HAP-1 (cell line): ENCODE data around the gene TMPRSS3.
A peak's percentile ranks its signal among the peaks of the same experiment; 100 is the strongest.

Source experiments
- DNase-seq, 2 experiments: peaks; one replicate each; pipeline ENCODE4 v3.0.0-alpha.2; 2016 to 2020; ENCODE audit warnings: low spot score in 2 of 2
- H3K27me3 ChIP-seq: fragments of 250-450 bp; sonication (Bioruptor Pico); 2 replicates; pipeline ENCODE4 v1.5.1; 2020; ENCODE audit warnings: low read depth, mild to moderate bottlenecking, moderate library complexity
- H3K36me3 ChIP-seq: fragments of 250-450 bp; sonication (Bioruptor Pico); replicated peaks from 2 replicates; pipeline ENCODE4 v1.5.1; 2020; ENCODE audit warnings: mild to moderate bottlenecking
- H3K4me1 ChIP-seq: fragments of 250-450 bp; sonication (Bioruptor Pico); 2 replicates; pipeline ENCODE4 v1.5.1; 2020; ENCODE audit warnings: mild to moderate bottlenecking
- H3K4me3 ChIP-seq: fragments of 250-450 bp; sonication (Bioruptor Pico); 2 replicates; pipeline ENCODE4 v1.5.1; 2020; ENCODE audit warnings: mild to moderate bottlenecking, moderate library complexity
- H3K9me3 ChIP-seq: fragments of 250-450 bp; sonication (Bioruptor Pico); 2 replicates; pipeline ENCODE4 v1.5.1; 2020; ENCODE audit warnings: mild to moderate bottlenecking, moderate library complexity
- in situ Hi-C: fragments of 300-500 bp; cut with MboI; formaldehyde crosslinking; loops from 3 replicates; pipeline ENCODE4 v1.14.3; 2020; ENCODE audit warnings: low sequenced_read_pairs, inconsistent platforms, mixed read lengths

TMPRSS3 gene

GRCh38 chr21:42423197-42423675 is 27.4 kb upstream of the TMPRSS3 start:
- H3K27me3 ChIP-seq, result peaks cover 9% of the 10 kb centered on the region
- H3K9me3 ChIP-seq, result no peaks in the 10 kb centered on the region; the same call in 1 of the 2 replicates
- H3K36me3 ChIP-seq, result no peaks in the 10 kb centered on the region
- DNase-seq, result no peak
- no peaks in the 10 kb centered on the region for H3K4me1 ChIP-seq
- no peak overlapping the region for H3K4me3 ChIP-seq
- in situ Hi-C loops, result no loop called here

DNA sequence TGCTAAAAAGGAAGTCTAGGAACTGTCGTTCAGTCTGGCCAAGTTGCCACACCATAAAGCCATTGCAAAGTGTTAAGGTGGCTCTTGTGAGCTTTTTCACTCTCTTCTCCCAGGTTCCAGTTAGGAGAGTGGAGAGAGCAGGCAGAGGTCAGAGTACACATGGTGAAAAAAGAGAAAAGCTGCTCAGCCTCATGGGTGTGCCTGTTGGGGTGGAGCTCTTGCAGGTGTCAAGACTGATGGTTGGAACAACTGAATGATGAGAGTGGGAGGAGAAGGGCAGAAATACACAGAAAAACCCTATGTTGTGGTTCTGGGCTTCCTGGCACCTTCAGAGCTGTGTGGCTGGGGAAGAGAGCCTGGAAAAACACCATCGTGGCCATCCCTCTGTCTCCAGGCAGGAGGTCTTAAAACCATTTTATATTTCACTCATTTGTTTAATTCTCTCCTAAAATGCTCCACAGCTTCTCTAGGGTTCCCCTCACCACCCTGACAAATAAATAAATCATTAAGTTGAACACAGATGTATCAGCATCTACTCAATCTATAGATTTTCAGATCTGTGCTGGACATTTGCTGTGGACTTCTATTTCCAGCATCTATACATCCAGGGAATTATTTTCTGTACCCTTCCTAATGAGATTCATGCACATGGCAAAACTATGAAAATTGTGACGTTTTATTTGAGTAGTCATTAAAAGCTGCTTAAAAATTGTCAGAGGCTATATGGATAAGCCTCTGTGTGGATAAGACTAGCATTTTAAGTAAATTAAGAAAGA is 25.4 kb upstream of the TMPRSS3 start:
- Histone ChIP-seq H3K4me1 (no peaks in the 10 kb centered on the region), H3K9me3 (no peaks in the 10 kb centered on the region; the same call in 1 of the 2 replicates), H3K36me3 (no peaks in the 10 kb centered on the region), H3K27me3 (peaks cover 9% of the 10 kb centered on the region), H3K4me3 (no peak overlapping the region)
- no peak for DNase-seq
- in situ Hi-C loops, result no loop called here

DNA sequence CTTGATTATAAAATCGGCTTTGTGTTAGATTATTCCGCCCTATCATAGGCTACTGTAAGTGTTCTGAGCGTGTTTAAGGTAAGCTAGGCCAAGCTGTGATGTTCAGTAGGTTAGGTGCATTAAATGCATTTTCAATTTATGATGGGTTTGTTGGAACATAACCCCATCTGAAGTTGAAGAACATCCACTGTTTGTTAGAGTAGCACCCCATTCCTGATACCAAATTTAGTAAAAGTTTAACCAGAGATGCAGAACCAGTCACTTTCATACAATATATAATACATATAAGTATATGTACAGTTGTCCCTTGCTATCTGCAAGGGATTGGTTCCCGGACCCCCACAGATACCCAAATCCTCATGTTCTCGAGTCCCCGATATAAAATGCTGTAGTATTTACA is 24.0 kb upstream of the TMPRSS3 start:
- H3K9me3 ChIP-seq, result no peaks in the 10 kb centered on the region; the same call in 1 of the 2 replicates
- peaks cover 5% of the 10 kb centered on the region for H3K27me3 ChIP-seq
- H3K4me1 ChIP-seq, result no peaks in the 10 kb centered on the region
- DNase-seq, result no peak
- no peak overlapping the region for H3K4me3 ChIP-seq
- in situ Hi-C loops, result no loop called here
- no peaks in the 10 kb centered on the region for H3K36me3 ChIP-seq

DNA sequence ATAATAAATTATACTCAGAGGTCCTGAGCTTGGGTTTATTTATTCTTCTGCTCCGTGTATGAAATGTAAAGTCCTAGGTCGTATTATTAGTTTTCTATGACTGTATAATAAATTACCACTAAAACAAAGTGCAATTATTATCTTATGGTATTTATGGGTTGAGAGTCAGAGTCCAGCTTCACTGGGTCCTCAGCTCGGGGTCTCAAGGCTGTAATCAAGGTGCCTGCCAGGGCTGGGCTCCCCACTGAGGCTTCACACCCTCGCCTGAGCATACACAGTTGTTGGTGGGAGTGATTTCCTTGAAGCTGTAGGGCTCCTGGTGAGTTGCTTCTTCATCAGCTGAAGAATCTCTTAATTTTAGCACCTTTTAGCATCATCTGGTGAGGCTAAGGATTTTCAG is 23.0 kb upstream of the TMPRSS3 start:
- in situ Hi-C loops, result no loop called here
- DNase-seq, result no peak
- Histone ChIP-seq H3K4me3 (no peak overlapping the region), H3K36me3 (no peaks in the 10 kb centered on the region), H3K4me1 (no peaks in the 10 kb centered on the region), H3K27me3 (no peaks in the 10 kb centered on the region), H3K9me3 (no peaks in the 10 kb centered on the region; the same call in 1 of the 2 replicates)

DNA sequence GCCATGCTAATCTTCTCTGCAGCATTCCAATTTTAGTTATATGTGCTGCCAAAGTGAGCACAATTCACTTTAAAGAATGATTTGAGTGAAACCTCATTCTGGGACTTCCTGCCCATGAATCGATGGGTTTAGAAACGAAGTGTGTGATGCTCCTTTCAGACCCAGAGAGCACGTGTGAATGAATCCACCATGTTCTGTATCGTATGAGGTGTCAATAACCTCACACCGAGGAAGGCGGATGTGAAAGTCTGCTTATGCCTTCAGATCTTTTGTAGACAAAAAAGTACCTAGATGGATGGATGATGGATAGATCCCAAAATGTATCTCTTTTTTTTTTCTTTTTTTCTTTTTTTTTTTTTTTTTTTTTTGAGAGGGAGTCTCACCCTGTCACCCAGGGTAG is 21.7 kb upstream of the TMPRSS3 start:
- Histone ChIP-seq H3K36me3 (no peaks in the 10 kb centered on the region), H3K4me3 (no peak overlapping the region), H3K9me3 (no peaks in the 10 kb centered on the region; the same call in 1 of the 2 replicates), H3K27me3 (peaks cover 2% of the 10 kb centered on the region; the same call in 1 of the 2 replicates), H3K4me1 (no peaks in the 10 kb centered on the region)
- no peak for DNase-seq
- in situ Hi-C loops, result no loop called here

DNA sequence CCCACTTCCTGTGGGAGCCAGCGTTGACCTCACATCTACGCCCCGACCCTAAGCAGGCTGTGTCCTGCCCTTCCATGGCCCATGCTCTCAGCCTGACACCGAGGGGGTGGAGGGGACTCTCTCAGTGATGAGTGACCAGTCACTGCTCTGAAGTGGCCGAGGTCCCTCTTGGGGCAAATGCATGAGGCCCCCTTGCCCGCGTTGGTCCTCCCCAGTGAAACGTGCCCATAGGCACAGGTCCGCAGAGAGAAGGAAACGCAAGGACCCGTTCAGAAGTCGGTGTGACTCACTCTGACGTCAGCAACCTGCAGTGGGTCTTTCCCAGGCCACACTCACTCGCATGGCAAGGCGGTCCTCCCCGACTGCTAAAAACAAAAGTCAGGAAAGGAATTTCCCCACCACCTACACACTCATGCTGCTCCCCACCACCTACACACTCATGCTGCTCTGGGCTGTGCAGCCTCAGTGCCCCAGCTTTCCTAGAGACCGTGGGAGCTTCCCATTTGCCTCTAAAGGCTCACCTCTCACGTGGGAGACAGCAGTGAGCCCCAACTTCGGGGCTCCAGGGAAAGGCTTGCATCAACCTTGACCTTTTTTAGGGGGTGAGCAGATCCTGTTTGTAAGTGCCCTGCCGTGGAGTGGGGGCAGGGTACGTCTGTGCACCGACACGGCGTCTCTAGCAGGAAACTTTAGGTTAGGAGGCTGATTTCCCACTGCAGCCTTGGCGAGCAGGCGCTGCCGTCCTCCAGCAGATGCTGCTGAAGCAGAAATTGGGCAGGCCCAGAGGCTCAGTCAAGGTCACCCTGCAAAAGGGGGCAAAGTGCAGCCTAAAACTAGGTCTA is 19.3 kb upstream of the TMPRSS3 start:
- Histone ChIP-seq H3K4me3 (no peak overlapping the region), H3K27me3 (peaks cover 2% of the 10 kb centered on the region; the same call in 1 of the 2 replicates)

GRCh38 chr21:42414553-42414927 is 18.7 kb upstream of the TMPRSS3 start:
- no peaks in the 10 kb centered on the region for H3K4me1 ChIP-seq
- in situ Hi-C loops, result no loop called here
- H3K9me3 ChIP-seq, result no peaks in the 10 kb centered on the region; the same call in 1 of the 2 replicates
- H3K4me3 ChIP-seq, result no peak overlapping the region
- peaks cover 2% of the 10 kb centered on the region; the same call in 1 of the 2 replicates for H3K27me3 ChIP-seq
- H3K36me3 ChIP-seq, result no peaks in the 10 kb centered on the region
- DNase-seq, result no peak

More for the DNA sequence above, 19.3 kb upstream of the TMPRSS3 start:
- Histone ChIP-seq H3K9me3 (no peaks in the 10 kb centered on the region; the same call in 1 of the 2 replicates), H3K4me1 (no peaks in the 10 kb centered on the region), H3K36me3 (no peaks in the 10 kb centered on the region)
- no peak for DNase-seq
- in situ Hi-C loops, result no loop called here

GRCh38 chr21:42414066-42414465 is 18.2 kb upstream of the TMPRSS3 start:
- no peak overlapping the region for H3K4me3 ChIP-seq
- peaks cover 2% of the 10 kb centered on the region; the same call in 1 of the 2 replicates for H3K27me3 ChIP-seq

GRCh38 chr21:42413500-42413899 is 17.6 kb upstream of the TMPRSS3 start:
- DNase-seq, result no peak
- Histone ChIP-seq H3K4me3 (no peak overlapping the region), H3K9me3 (no peaks in the 10 kb centered on the region), H3K4me1 (no peaks in the 10 kb centered on the region), H3K36me3 (no peaks in the 10 kb centered on the region), H3K27me3 (peaks cover 2% of the 10 kb centered on the region; the same call in 1 of the 2 replicates)
- in situ Hi-C loops, result no loop called here

More at GRCh38 chr21:42414066-42414465, 18.2 kb upstream of the TMPRSS3 start:
- in situ Hi-C loops, result no loop called here
- H3K36me3 ChIP-seq, result no peaks in the 10 kb centered on the region
- H3K9me3 ChIP-seq, result no peaks in the 10 kb centered on the region
- H3K4me1 ChIP-seq, result no peaks in the 10 kb centered on the region
- DNase-seq, result no peak

GRCh38 chr21:42413093-42413492 is 17.2 kb upstream of the TMPRSS3 start:
- no peak for DNase-seq
- Histone ChIP-seq H3K4me1 (no peaks in the 10 kb centered on the region), H3K9me3 (no peaks in the 10 kb centered on the region), H3K4me3 (no peak overlapping the region), H3K27me3 (peaks cover 2% of the 10 kb centered on the region; the same call in 1 of the 2 replicates), H3K36me3 (no peaks in the 10 kb centered on the region)
- in situ Hi-C loops, result no loop called here

DNA sequence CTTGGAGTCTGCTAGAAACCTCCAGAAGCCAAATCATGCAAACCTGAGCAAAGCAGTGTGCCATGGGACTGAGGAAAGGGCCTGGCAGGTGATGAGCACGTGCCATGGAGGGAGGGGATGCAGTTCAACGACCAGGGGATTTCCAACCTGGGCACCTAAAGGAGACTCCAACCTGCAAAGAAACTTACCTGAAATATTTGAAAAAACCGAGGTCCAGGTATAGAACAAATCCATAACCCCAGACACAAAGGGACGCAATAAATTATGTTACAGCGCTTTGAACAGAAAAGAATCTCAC is 16.7 kb upstream of the TMPRSS3 start:
- no peak overlapping the region for H3K4me3 ChIP-seq
- H3K9me3 ChIP-seq, result no peaks in the 10 kb centered on the region
- no peak for DNase-seq
- in situ Hi-C loops, result no loop called here
- peaks cover 2% of the 10 kb centered on the region; the same call in 1 of the 2 replicates for H3K27me3 ChIP-seq
- H3K36me3 ChIP-seq, result no peaks in the 10 kb centered on the region
- no peaks in the 10 kb centered on the region for H3K4me1 ChIP-seq

GRCh38 chr21:42411891-42412635 is 16.2 kb upstream of the TMPRSS3 start:
- no peak for DNase-seq
- in situ Hi-C loops, result no loop called here

GRCh38 chr21:42411197-42411869 is 15.5 kb upstream of the TMPRSS3 start:
- peak in 1 of 2 experiments; percentile 18 for DNase-seq
- in situ Hi-C loops, result no loop called here

More at GRCh38 chr21:42411891-42412635, 16.2 kb upstream of the TMPRSS3 start:
- Histone ChIP-seq H3K36me3 (no peaks in the 10 kb centered on the region), H3K9me3 (no peaks in the 10 kb centered on the region), H3K4me1 (no peaks in the 10 kb centered on the region), H3K4me3 (no peak overlapping the region), H3K27me3 (peaks cover 2% of the 10 kb centered on the region; the same call in 1 of the 2 replicates)

More at GRCh38 chr21:42411197-42411869, 15.5 kb upstream of the TMPRSS3 start:
- H3K27me3 ChIP-seq, result peaks cover 2% of the 10 kb centered on the region; the same call in 1 of the 2 replicates
- H3K9me3 ChIP-seq, result no peaks in the 10 kb centered on the region
- no peaks in the 10 kb centered on the region for H3K4me1 ChIP-seq
- H3K36me3 ChIP-seq, result no peaks in the 10 kb centered on the region
- H3K4me3 ChIP-seq, result no peak overlapping the region
